ENCODE measurements around the gene TGFBR3L.

TGFBR3L gene

DNA sequence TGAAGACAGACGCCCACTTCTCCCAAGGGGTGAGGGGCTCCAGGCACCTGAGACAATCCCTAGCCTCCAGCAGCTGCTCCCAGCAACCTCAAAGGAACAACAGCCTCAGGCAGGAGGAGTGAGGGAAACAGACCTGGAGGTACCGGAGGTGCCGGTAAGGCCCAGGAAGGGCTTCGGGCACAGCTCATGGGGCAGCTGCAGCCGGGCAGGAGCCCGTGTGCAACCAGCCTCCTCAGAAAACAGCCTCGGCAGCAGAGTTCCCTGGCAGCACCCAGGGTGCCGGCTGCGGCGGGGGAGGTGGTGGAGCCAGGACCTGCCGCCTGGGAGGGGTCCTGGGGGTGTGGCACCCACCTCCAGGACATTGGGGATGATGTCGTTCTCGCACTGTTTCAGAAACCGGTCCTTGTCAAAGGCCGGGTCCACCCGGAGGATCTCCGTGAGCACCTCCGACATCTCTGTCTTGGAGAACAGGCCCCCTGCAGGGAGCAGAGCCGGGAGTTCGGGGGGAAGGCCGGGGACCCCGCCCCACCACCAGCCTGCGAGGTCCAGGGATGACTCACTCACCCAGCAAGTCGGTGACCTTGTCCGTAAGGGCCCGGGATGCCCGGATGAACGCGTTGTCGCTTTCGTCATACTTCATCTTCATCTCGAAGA is 17.8 kb downstream of the TGFBR3L start:
- no peak for TF ChIP-seq CTCF (conservative IDR thresholded peaks at IDR 0.05)
- TF ChIP-seq ZFX (IDR thresholded peaks at IDR 0.05): no peak
- no peak overlapping the region for H3K27ac ChIP-seq

DNA sequence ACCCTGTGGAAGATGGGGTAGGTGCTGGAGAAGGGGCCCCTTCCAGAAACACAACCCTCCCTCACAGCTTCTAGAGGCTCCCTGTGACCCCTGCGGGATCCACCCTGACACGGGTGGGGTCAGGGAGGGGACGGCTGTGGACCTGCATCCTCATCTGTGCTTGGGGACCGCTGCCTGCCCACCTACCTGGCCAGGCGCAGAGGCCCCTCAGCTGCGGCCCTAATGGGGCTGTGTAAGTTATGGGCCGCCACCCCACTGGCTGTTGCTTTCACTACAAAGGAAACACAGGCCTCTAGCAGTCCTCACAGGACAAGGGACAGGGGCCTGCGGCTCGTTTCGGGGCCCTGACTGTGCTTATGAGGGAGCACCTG is 18.3 kb downstream of the TGFBR3L start:
- no peak overlapping the region for H3K27ac ChIP-seq
- no peak for TF ChIP-seq ZFX (IDR thresholded peaks at IDR 0.05)
- TF ChIP-seq CTCF (conservative IDR thresholded peaks at IDR 0.05): no peak

DNA sequence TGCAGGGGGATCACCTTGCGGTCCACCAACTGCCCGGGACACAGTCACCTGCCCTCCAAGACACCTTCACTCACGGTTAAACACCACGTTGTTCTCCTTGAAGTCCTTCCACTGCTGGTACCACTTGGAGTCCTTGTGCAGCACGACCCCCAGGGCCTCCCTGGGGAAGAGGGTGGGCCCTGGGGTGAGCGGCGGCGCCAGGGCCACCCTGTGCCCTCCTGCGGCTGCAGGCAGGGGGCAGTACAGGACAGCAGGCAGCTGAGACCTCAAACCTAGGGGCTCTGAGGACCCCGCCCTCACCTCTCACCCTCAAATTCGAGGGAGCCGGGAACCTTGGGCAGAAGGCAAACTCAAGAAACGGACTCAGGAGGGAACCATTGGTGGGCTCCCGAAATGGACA is 18.8 kb downstream of the TGFBR3L start:
- H3K27ac ChIP-seq: no peak overlapping the region
- TF ChIP-seq CTCF (conservative IDR thresholded peaks at IDR 0.05): no peak; the same call in 1 of the 2 replicates
- no peak for TF ChIP-seq ZFX (IDR thresholded peaks at IDR 0.05)

DNA sequence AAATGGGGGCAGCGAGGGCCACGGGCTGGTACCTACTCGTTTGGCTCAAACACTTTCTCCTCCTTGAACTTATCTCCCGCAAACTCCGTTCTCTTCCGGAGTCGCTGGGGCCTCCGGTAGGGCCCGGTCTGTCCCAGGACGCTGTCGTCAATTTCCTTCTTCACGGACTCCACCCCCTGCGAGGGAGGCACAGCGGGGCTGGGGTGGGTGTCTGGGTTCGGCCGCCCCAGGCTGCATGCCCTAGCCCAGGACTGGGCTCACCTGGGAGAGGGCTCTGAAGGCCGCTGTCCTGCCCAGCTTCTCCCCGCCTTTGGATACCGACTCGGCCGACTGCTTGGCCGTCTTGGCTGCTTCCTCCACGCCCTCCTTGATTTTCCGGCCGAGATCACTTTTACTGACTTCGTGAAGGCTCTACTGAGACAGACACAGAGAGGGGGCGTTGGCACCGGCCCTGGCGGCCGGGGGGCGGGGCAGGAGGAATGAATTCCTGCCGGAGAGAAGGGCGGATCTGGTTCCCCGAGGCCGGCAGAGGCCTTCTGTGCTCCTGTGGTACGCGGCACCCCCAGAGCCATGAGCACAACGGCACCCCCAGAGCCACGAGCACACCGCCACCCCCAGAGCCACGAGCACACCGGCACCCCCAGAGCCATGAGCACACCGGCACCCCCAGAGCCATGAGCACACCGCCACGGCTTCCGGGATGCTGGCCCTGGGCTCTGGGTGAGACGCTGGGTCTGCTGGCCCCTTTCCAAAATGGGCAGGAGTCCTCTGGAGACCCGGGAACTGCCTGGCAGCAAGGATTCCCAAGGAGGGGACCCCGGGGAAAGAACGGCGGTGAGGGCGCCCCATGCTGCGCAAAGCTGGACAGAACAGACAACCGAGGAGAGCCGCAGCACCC is 19.4 kb downstream of the TGFBR3L start:
- TF ChIP-seq ZFX (IDR thresholded peaks at IDR 0.05): no peak
- TF ChIP-seq CTCF (conservative IDR thresholded peaks at IDR 0.05): no peak
- H3K27ac ChIP-seq: no peak overlapping the region

DNA sequence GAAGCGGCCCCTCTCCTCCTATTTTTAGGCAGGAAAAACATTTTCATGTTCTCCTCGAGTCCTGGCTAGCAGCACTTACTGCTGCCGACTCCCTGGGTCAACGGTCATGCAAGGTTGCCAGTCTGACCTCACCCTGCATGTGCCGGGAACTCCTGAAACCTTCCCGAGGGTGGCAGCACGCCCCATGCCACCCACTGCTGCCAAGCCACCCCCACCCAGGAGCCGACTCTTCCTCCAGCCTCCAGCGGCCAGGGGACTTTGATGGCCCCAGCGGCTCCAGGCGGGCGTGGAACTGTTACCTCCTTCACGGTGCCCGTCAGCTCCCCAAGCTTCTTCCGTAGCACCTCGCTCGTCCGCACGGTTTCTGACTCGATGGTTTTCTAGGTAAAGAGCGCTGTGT is 20.1 kb downstream of the TGFBR3L start:
- H3K27ac ChIP-seq: no peak overlapping the region
- TF ChIP-seq ZFX (IDR thresholded peaks at IDR 0.05): no peak
- no peak for TF ChIP-seq CTCF (conservative IDR thresholded peaks at IDR 0.05)

DNA sequence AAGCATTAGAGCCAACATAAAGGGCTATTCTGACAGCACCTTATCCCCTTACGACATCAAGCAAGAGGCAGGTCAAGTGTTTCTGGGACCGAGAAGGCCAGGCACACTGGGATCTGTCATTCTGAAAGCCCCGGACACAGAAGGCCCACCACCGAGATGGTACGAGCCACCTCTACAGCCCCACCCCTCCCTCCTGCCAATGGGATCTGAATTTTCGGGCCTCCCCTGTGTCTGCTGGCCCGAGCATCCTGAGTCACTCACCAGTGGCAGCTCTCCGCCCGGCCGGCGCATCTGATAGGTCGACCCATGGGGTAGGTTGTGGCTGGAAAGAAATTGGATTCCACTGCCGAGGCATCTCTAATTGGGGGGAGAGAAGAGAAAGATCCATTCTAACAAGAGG is 26.2 kb downstream of the TGFBR3L start:
- no peak overlapping the region for H3K27ac ChIP-seq
- TF ChIP-seq CTCF (conservative IDR thresholded peaks at IDR 0.05) (no peak), ZFX (IDR thresholded peaks at IDR 0.05) (no peak)

- H3K27ac ChIP-seq: peak overlapping the region; percentile 95
- no peak for TF ChIP-seq ZFX (IDR thresholded peaks at IDR 0.05)
- TF ChIP-seq CTCF (conservative IDR thresholded peaks at IDR 0.05): no peak
Observed at GRCh38 chr19:7941895-7942596, 27.4 kb downstream of the TGFBR3L start.

All from C4-2B (cell line).